ENCODE results near the gene PPIL1.

The PPIL1 gene

GRCh38 chr6:36844232-36845170, 30.1 kb downstream of the PPIL1 start:
- H3K27ac ChIP-seq, result no peak overlapping the region
- TF ChIP-seq, protein P1, sequence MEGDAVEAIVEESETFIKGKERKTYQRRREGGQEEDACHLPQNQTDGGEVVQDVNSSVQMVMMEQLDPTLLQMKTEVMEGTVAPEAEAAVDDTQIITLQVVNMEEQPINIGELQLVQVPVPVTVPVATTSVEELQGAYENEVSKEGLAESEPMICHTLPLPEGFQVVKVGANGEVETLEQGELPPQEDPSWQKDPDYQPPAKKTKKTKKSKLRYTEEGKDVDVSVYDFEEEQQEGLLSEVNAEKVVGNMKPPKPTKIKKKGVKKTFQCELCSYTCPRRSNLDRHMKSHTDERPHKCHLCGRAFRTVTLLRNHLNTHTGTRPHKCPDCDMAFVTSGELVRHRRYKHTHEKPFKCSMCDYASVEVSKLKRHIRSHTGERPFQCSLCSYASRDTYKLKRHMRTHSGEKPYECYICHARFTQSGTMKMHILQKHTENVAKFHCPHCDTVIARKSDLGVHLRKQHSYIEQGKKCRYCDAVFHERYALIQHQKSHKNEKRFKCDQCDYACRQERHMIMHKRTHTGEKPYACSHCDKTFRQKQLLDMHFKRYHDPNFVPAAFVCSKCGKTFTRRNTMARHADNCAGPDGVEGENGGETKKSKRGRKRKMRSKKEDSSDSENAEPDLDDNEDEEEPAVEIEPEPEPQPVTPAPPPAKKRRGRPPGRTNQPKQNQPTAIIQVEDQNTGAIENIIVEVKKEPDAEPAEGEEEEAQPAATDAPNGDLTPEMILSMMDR (conservative IDR thresholded peaks at IDR 0.05), result no peak

- TF ChIP-seq, protein P1 (conservative IDR thresholded peaks at IDR 0.05), result no peak
- H3K27ac ChIP-seq, result no peak overlapping the region
Measured at GRCh38 chr6:36843170-36843569, 31.4 kb downstream of the PPIL1 start.

- TF ChIP-seq, protein P1 (conservative IDR thresholded peaks at IDR 0.05), result no peak
- H3K27ac ChIP-seq, result no peak overlapping the region
Measured at GRCh38 chr6:36841756-36842155, 32.8 kb downstream of the PPIL1 start.

GRCh38 chr6:36840432-36841403, 33.9 kb downstream of the PPIL1 start:
- no peak overlapping the region; the same call in 1 of the 2 replicates for H3K27ac ChIP-seq
- TF ChIP-seq, protein P1 (conservative IDR thresholded peaks at IDR 0.05), result no peak

- TF ChIP-seq, protein P1 (conservative IDR thresholded peaks at IDR 0.05), result peak; percentile 70
- peak overlapping the region; percentile 23; the same call in 1 of the 2 replicates for H3K27ac ChIP-seq
Measured at GRCh38 chr6:36839749-36840431, 34.7 kb downstream of the PPIL1 start.

DNA sequence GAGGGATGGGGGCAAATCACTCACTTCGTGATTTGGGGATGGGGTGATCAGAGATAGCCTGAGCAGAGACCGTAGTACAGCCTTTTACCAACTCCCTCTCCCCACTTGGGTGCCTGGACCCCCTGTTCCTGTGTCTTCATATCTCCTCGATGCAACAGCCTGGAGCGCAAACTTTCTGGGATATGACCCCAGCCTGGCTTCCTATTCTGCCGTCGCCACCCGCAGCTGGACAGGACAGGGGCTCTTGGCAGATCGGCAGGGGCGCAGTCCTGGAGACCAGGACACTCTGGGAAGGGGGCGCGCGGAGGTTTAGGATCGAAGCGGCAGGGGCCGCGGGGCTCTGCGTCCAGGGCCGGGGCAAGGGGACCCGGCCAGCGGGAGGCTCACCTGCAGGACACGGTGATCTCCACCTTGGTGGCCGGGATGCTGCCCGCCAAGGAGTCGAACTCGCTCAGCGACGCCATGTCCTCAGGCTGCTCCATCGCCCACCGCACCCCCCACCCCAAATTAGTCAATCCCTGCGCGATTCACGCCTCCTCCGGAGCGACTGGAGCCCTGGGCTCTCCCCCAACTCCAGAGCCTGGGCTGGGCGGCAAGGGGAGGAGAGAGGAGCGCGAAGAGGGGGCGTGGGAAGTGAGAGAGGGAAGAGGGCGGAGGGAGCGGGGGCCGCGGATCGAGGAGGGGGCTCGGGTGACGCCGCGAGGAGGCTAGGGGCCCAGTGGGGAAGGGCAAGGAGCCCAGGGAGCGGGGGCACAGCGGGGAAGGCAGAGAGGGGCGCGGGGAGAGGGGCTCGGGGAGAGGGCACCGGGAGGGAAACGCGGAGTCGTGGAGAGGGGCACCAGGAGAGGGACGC, 35.5 kb downstream of the PPIL1 start, which contains the start of gene CPNE5:
Gene CPNE5 (minus strand): TSS at position 549 of the 853 bp plus-strand sequence. CDS start 67 bp downstream, at position 482.
- TF ChIP-seq, protein P1 (conservative IDR thresholded peaks at IDR 0.05), result no peak

More for the DNA sequence above, 35.5 kb downstream of the PPIL1 start, which contains the start of gene CPNE5:
- H3K27ac ChIP-seq, result peak within 1 kb of the TSS; percentile 23; the same call in 1 of the 2 replicates

All from VCaP (cell line).